HTERT RPE-1 (cell line): ENCODE data around the gene FAM234A.

Source experiments
- in situ Hi-C: fragments of 300-500 bp; cut with MboI; formaldehyde crosslinking; loops from 4 replicates; pipeline ENCODE4 v1.14.3; 2020; ENCODE audit warnings: low sequenced_read_pairs

The FAM234A gene

GRCh38 chr16:293043-293775, 58.6 kb downstream of the FAM234A start:
- in situ Hi-C loops = no loop called here

GRCh38 chr16:296276-296675, 61.7 kb downstream of the FAM234A start:
- in situ Hi-C loops = no loop called here

- in situ Hi-C loops = no loop called here
These were observed 62.3 kb downstream of the FAM234A start for GRCh38 chr16:296806-297510.

- in situ Hi-C loops = no loop called here
These were observed 63.2 kb downstream of the FAM234A start for GRCh38 chr16:297832-298231.

- in situ Hi-C loops = no loop called here
These were observed 66.6 kb downstream of the FAM234A start for GRCh38 chr16:301235-301634.

GRCh38 chr16:301950-302349, 67.3 kb downstream of the FAM234A start:
- in situ Hi-C loops = no loop called here

- in situ Hi-C loops = no loop called here
These were observed 69.3 kb downstream of the FAM234A start for GRCh38 chr16:303760-304505.

- in situ Hi-C loops = no loop called here
These were observed 71.5 kb downstream of the FAM234A start for GRCh38 chr16:305916-306626.

GRCh38 chr16:306911-307370, 72.3 kb downstream of the FAM234A start:
- in situ Hi-C loops = no loop called here

GRCh38 chr16:307691-308312, 73.2 kb downstream of the FAM234A start:
- in situ Hi-C loops = no loop called here

- in situ Hi-C loops = no loop called here
These were observed 74.9 kb downstream of the FAM234A start for GRCh38 chr16:309476-309875.

GRCh38 chr16:311725-312124, 77.1 kb downstream of the FAM234A start:
- in situ Hi-C loops = no loop called here

- in situ Hi-C loops = no loop called here
These were observed 79.7 kb downstream of the FAM234A start for GRCh38 chr16:314351-314750.

- in situ Hi-C loops = no loop called here
These were observed 80.2 kb downstream of the FAM234A start for GRCh38 chr16:314795-315299.
